ENCODE results near the gene ABCA6. TPM values are rescaled to one million over a fixed set of nuclear protein-coding genes. Genes with fewer than 3 reads are reported as not detected.
A peak's percentile ranks its signal among the peaks of the same experiment; 100 is the strongest.

The ABCA6 gene
- total RNA-seq, 2 experiments from 2014 or later = 5.2 to 26.5 TPM

- Histone ChIP-seq H3K79me2 (ENCODE audit: insufficient read depth, low read depth, low read length) (no peaks in the 10 kb centered on the region), H3K4me1 (ENCODE audit: insufficient read depth, low read length, poor library complexity, severe bottlenecking) (no peaks in the 10 kb centered on the region), H3K27ac (ENCODE audit: low read depth, low read length, poor library complexity, severe bottlenecking) (no peak overlapping the region), H3K36me3 (ENCODE audit: insufficient read depth, low read length) (no peaks in the 10 kb centered on the region), H4K20me1 (ENCODE audit: insufficient read depth, low read length) (no peaks in the 10 kb centered on the region), H3K9me2 (ENCODE audit: insufficient read depth, low read length) (no peaks in the 10 kb centered on the region), H2AFZ (ENCODE audit: low read length) (no peak overlapping the region), H3K4me3 (ENCODE audit: low read depth, low read length, poor library complexity, severe bottlenecking) (no peak overlapping the region), H3K9me3 (ENCODE audit: low read length) (no peaks in the 10 kb centered on the region), H3K4me2 (ENCODE audit: low read length) (no peak overlapping the region)
- POLR2A ChIA-PET = interaction anchor here (0.5 to 1.0 kb wide), 5 partner anchors 12 to 1192 kb away, joined by 3 to 5 read pairs (median 3); no protein-coding TSS in a partner anchor
- CTCF ChIA-PET (ENCODE audit: unreplicated experiment) = no interaction called here
- TF ChIP-seq EZH2phosphoT487 (IDR thresholded peaks at IDR 0.05; ENCODE audit: borderline replicate concordance, low read depth, low read length) = no peak
- TF ChIP-seq, protein P1, sequence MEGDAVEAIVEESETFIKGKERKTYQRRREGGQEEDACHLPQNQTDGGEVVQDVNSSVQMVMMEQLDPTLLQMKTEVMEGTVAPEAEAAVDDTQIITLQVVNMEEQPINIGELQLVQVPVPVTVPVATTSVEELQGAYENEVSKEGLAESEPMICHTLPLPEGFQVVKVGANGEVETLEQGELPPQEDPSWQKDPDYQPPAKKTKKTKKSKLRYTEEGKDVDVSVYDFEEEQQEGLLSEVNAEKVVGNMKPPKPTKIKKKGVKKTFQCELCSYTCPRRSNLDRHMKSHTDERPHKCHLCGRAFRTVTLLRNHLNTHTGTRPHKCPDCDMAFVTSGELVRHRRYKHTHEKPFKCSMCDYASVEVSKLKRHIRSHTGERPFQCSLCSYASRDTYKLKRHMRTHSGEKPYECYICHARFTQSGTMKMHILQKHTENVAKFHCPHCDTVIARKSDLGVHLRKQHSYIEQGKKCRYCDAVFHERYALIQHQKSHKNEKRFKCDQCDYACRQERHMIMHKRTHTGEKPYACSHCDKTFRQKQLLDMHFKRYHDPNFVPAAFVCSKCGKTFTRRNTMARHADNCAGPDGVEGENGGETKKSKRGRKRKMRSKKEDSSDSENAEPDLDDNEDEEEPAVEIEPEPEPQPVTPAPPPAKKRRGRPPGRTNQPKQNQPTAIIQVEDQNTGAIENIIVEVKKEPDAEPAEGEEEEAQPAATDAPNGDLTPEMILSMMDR (conservative IDR thresholded peaks at IDR 0.05; ENCODE audit: low read length) = no peak
- intact Hi-C loops (cut with micrococcal nuclease; ENCODE audit: unreplicated experiment) = no loop called here
- DNase-seq (ENCODE audit: low spot score) = no peak
- BruUV-seq (replicated peaks) = no TSS peak
These were observed 34.7 kb upstream of the ABCA6 start for GRCh38 chr17:69176457-69176795.

GRCh38 chr17:69175625-69176456 lies 34.1 kb upstream of the ABCA6 start:
- DNase-seq (ENCODE audit: low spot score) = no peak
- H4K20me1 ChIP-seq (ENCODE audit: insufficient read depth, low read length) = no peaks in the 10 kb centered on the region
- H3K27ac ChIP-seq (ENCODE audit: low read depth, low read length, poor library complexity, severe bottlenecking) = no peak overlapping the region
- peaks cover under 1% of the 10 kb centered on the region for H3K4me1 ChIP-seq (ENCODE audit: insufficient read depth, low read length, poor library complexity, severe bottlenecking)
- intact Hi-C loops (cut with micrococcal nuclease; ENCODE audit: unreplicated experiment) = no loop called here
- ChIA-PET POLR2A (interaction anchor here (0.6 kb wide), 2 partner anchors 131 to 765 kb away, joined by 3 to 5 read pairs; no protein-coding TSS in a partner anchor), CTCF (ENCODE audit: unreplicated experiment) (no interaction called here)
- peak overlapping the region; percentile 23 for H2AFZ ChIP-seq (ENCODE audit: low read length)
- no peaks in the 10 kb centered on the region for H3K9me2 ChIP-seq (ENCODE audit: insufficient read depth, low read length)
- no peak overlapping the region for H3K4me2 ChIP-seq (ENCODE audit: low read length)
- H3K4me3 ChIP-seq (ENCODE audit: low read depth, low read length, poor library complexity, severe bottlenecking) = no peak overlapping the region
- H3K9me3 ChIP-seq (ENCODE audit: low read length) = no peaks in the 10 kb centered on the region
- TF ChIP-seq EZH2phosphoT487 (IDR thresholded peaks at IDR 0.05; ENCODE audit: borderline replicate concordance, low read depth, low read length) = no peak
- TF ChIP-seq, protein P1 (conservative IDR thresholded peaks at IDR 0.05; ENCODE audit: low read length) = no peak
- H3K79me2 ChIP-seq (ENCODE audit: insufficient read depth, low read depth, low read length) = no peaks in the 10 kb centered on the region
- no peaks in the 10 kb centered on the region for H3K36me3 ChIP-seq (ENCODE audit: insufficient read depth, low read length)
- no TSS peak for BruUV-seq (replicated peaks)

- no peak for DNase-seq (ENCODE audit: low spot score)
- Histone ChIP-seq H3K27ac (ENCODE audit: low read depth, low read length, poor library complexity, severe bottlenecking) (no peak overlapping the region), H3K4me1 (ENCODE audit: insufficient read depth, low read length, poor library complexity, severe bottlenecking) (peaks cover 7% of the 10 kb centered on the region), H3K4me3 (ENCODE audit: low read depth, low read length, poor library complexity, severe bottlenecking) (no peak overlapping the region), H3K4me2 (ENCODE audit: low read length) (no peak overlapping the region), H3K9me3 (ENCODE audit: low read length) (no peaks in the 10 kb centered on the region), H3K36me3 (ENCODE audit: insufficient read depth, low read length) (no peaks in the 10 kb centered on the region), H2AFZ (ENCODE audit: low read length) (peak overlapping the region; percentile 23; the same call in 1 of the 2 replicates), H3K9me2 (ENCODE audit: insufficient read depth, low read length) (no peaks in the 10 kb centered on the region), H3K79me2 (ENCODE audit: insufficient read depth, low read depth, low read length) (no peaks in the 10 kb centered on the region), H4K20me1 (ENCODE audit: insufficient read depth, low read length) (no peaks in the 10 kb centered on the region)
- no TSS peak for BruUV-seq (replicated peaks)
- POLR2A ChIA-PET = no interaction called here
- intact Hi-C loops (cut with micrococcal nuclease; ENCODE audit: unreplicated experiment) = no loop called here
- no peak for TF ChIP-seq EZH2phosphoT487 (IDR thresholded peaks at IDR 0.05; ENCODE audit: borderline replicate concordance, low read depth, low read length)
- TF ChIP-seq, protein P1 (conservative IDR thresholded peaks at IDR 0.05; ENCODE audit: low read length) = no peak
- CTCF ChIA-PET (ENCODE audit: unreplicated experiment) = no interaction called here
These were observed 33.5 kb upstream of the ABCA6 start for GRCh38 chr17:69175262-69175624.
